ENCODE measurements around the gene ALPL.

- TF ChIP-seq CTCF (optimal IDR thresholded peaks at IDR 0.05 in 1 of 3, IDR thresholded peaks at IDR 0.05 in 1 of 3, conservative IDR thresholded peaks at IDR 0.05 in 1 of 3; ENCODE audit: extremely low read depth in 1 of 3, insufficient read depth in 2 of 3, low read length in 3 of 3) (no peak), EZH2 (IDR thresholded peaks at IDR 0.05; ENCODE audit: low read length) (no peak)
Observed at GRCh38 chr1:21506804-21507203, 2.4 kb upstream of the ALPL start.
